HG03025 (cell line): ENCODE measurements around the gene ABTB2.

Experiments used
- ATAC-seq: cut with Tn5 transposase; IDR thresholded peaks from one replicate; pipeline ENCODE4 v1.9.1; 2021; ENCODE audit warnings: mild to moderate bottlenecking, moderate library complexity; ENCODE audit not compliant: unreplicated experiment, low FRiP score

ABTB2 gene

GRCh38 chr11:34344410-34344767, 13.4 kb downstream of the ABTB2 start:
- ATAC-seq: no peak

GRCh38 chr11:34343686-34344085, 14.1 kb downstream of the ABTB2 start:
- ATAC-seq: no peak

GRCh38 chr11:34343153-34343552, 14.7 kb downstream of the ABTB2 start:
- no peak for ATAC-seq

- no peak for ATAC-seq
Measured at GRCh38 chr11:34341931-34342533, 15.8 kb downstream of the ABTB2 start.

- ATAC-seq: no peak
Measured at GRCh38 chr11:34341096-34341495, 16.7 kb downstream of the ABTB2 start.

- ATAC-seq: no peak
Measured at GRCh38 chr11:34340653-34341052, 17.2 kb downstream of the ABTB2 start.

- no peak for ATAC-seq
Measured at GRCh38 chr11:34339149-34340064, 18.4 kb downstream of the ABTB2 start.

- no peak for ATAC-seq
Measured at GRCh38 chr11:34337016-34337415, 20.8 kb downstream of the ABTB2 start.

- ATAC-seq: no peak
Measured at GRCh38 chr11:34335801-34336200, 22.0 kb downstream of the ABTB2 start.

GRCh38 chr11:34335331-34335730, 22.5 kb downstream of the ABTB2 start:
- no peak for ATAC-seq

- ATAC-seq: no peak
Measured at GRCh38 chr11:34333787-34334186, 24.0 kb downstream of the ABTB2 start.

GRCh38 chr11:34332524-34332923, 25.3 kb downstream of the ABTB2 start:
- no peak for ATAC-seq

GRCh38 chr11:34331736-34332135, 26.1 kb downstream of the ABTB2 start:
- ATAC-seq: no peak

- ATAC-seq: no peak
Measured at GRCh38 chr11:34331329-34331728, 26.5 kb downstream of the ABTB2 start.

GRCh38 chr11:34330653-34331052, 27.2 kb downstream of the ABTB2 start:
- ATAC-seq: no peak

GRCh38 chr11:34329876-34330275, 27.9 kb downstream of the ABTB2 start:
- ATAC-seq: no peak

- no peak for ATAC-seq
Measured at GRCh38 chr11:34328632-34328910, 29.2 kb downstream of the ABTB2 start.

- ATAC-seq: no peak
Measured at GRCh38 chr11:34327804-34328631, 29.8 kb downstream of the ABTB2 start.

GRCh38 chr11:34324466-34324865, 33.3 kb downstream of the ABTB2 start:
- ATAC-seq: no peak

GRCh38 chr11:34323601-34324000, 34.2 kb downstream of the ABTB2 start:
- ATAC-seq: no peak
